A673 (cell line): Measurements from ENCODE around the gene PIP4K2C.

ENCODE experiments used
- CTCF ChIP-seq: fragments of 300-800, 200-600 bp; sonication (generic); conservative IDR thresholded peaks from 2 replicates; pipeline ENCODE4 v1.5.1; 2017; ENCODE audit warnings: low read depth, mild to moderate bottlenecking, antibody characterized with exemption, low read length, moderate library complexity, mixed read lengths
- EZH2 ChIP-seq: fragments of 200-600 bp; sonication (generic); IDR thresholded peaks from 2 replicates; pipeline ENCODE4 v1.6.1; 2017; ENCODE audit warnings: borderline replicate concordance, low read depth, mild to moderate bottlenecking, mixed read lengths, antibody characterized with exemption, low read length; ENCODE audit not compliant: poor library complexity, severe bottlenecking

GRCh38 chr12:57548013-57548315 is 43.0 kb upstream of the PIP4K2C start:
- no peak for TF ChIP-seq EZH2
- no peak for TF ChIP-seq CTCF
